SK-N-SH treated with all-trans-retinoic acid at 6 μM for 48 hours (cell line): ENCODE data around the gene PLAU.

Source experiments
- ISL1 ChIP-seq: fragments of 250-450 bp; sonication (Bioruptor Pico); IDR thresholded peaks from 2 replicates; pipeline ENCODE4 v2.1.2; 2022; ENCODE audit warnings: mild to moderate bottlenecking, moderate library complexity
- PATZ1 ChIP-seq: fragments of 250-450 bp; sonication (Bioruptor Pico); IDR thresholded peaks from 2 replicates; pipeline ENCODE4 v1.8.0; 2020; ENCODE audit warnings: mild to moderate bottlenecking, moderate library complexity, borderline replicate concordance
- SNAI2 ChIP-seq: fragments of 250-450 bp; sonication (Bioruptor Pico); IDR thresholded peaks from 2 replicates; pipeline ENCODE4 v1.5.0; 2020; ENCODE audit warnings: mild to moderate bottlenecking, moderate library complexity

GRCh38 chr10:73948947-73949633 lies 38.2 kb downstream of the PLAU start:
- TF ChIP-seq ISL1 (CRISPR knock-in tag), result no peak
- TF ChIP-seq PATZ1 (CRISPR knock-in tag), result no peak
- no peak for TF ChIP-seq SNAI2 (CRISPR knock-in tag)
